ENCODE results near the gene PSMB7.

The PSMB7 gene

DNA sequence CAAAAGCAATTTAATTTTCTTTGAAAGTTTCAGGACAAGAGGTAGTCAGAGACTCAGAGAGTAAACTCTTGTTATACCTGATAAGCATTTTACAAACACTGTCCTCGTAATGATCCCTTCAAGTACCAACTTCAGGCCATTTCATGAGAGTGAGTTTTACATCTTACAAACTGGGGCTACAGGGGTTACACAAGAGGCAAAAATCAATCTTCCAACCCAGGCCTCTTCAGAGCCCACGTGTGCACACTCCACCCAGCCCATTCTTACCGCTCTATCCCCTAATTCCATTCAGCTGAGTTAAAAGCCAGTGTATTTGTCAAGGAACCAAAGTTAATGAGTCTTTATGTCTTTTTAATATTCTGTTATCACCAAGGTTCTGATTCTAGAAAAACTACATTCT is 46.5 kb downstream of the PSMB7 start:
- H3K27me3 ChIP-seq (replicated peaks; ENCODE audit: control insufficient read depth, insufficient read depth, low read length), result no peaks in the 10 kb centered on the region
- no peak overlapping the region for H3K4me3 ChIP-seq (replicated peaks; ENCODE audit: low read depth, low read length)
- TF ChIP-seq, protein P1, sequence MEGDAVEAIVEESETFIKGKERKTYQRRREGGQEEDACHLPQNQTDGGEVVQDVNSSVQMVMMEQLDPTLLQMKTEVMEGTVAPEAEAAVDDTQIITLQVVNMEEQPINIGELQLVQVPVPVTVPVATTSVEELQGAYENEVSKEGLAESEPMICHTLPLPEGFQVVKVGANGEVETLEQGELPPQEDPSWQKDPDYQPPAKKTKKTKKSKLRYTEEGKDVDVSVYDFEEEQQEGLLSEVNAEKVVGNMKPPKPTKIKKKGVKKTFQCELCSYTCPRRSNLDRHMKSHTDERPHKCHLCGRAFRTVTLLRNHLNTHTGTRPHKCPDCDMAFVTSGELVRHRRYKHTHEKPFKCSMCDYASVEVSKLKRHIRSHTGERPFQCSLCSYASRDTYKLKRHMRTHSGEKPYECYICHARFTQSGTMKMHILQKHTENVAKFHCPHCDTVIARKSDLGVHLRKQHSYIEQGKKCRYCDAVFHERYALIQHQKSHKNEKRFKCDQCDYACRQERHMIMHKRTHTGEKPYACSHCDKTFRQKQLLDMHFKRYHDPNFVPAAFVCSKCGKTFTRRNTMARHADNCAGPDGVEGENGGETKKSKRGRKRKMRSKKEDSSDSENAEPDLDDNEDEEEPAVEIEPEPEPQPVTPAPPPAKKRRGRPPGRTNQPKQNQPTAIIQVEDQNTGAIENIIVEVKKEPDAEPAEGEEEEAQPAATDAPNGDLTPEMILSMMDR (IDR thresholded peaks at IDR 0.05; ENCODE audit: insufficient read depth, low read length, poor library complexity, severe bottlenecking), result no peak
- peaks cover under 1% of the 10 kb centered on the region; the same call in 1 of the 2 replicates for H3K36me3 ChIP-seq (ENCODE audit: control insufficient read depth, insufficient read depth, low read length)
- DNase-seq (ENCODE audit: extremely low read depth, insufficient read length), result no peak

DNA sequence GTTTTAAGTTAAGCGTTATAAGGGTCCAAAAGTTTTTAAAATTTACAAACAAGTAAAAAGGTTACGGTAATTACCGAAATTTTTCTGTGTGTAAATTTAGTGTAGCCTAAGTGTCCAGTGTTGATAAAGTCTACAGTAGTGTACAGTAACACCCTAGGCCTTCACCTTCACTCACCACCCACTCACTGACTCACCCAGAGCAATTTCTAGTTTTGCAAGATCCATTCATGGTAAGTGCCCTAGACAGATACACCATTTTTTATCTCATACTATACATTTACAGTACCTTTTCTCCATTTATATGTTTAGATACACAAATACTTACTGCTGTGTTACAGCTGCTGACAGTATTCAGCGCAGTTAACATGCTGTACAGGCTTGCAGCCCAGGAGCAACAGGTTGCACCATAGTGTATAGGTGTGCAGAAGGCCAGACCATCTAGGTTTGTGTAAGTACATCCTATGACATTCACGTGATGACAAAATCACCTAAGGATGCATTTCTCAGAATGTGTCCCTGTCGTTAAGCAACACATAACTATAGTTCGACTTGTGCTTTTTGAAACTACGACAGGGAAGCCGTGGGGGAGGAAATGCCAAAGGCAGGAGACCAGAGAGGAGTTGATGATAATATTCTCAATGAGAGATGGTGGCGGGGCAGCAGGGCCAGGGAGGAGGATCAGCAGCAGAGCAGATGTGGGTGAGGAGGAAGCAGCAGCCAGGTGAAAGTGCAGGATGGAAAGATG is 48.6 kb downstream of the PSMB7 start:
- Histone ChIP-seq H3K36me3 (ENCODE audit: control insufficient read depth, insufficient read depth, low read length) (peaks cover 2% of the 10 kb centered on the region; the same call in 1 of the 2 replicates), H3K4me3 (replicated peaks; ENCODE audit: low read depth, low read length) (no peak overlapping the region), H3K27me3 (replicated peaks; ENCODE audit: control insufficient read depth, insufficient read depth, low read length) (no peaks in the 10 kb centered on the region)
- TF ChIP-seq, protein P1 (IDR thresholded peaks at IDR 0.05; ENCODE audit: insufficient read depth, low read length, poor library complexity, severe bottlenecking), result no peak
- DNase-seq (ENCODE audit: extremely low read depth, insufficient read length), result no peak

DNA sequence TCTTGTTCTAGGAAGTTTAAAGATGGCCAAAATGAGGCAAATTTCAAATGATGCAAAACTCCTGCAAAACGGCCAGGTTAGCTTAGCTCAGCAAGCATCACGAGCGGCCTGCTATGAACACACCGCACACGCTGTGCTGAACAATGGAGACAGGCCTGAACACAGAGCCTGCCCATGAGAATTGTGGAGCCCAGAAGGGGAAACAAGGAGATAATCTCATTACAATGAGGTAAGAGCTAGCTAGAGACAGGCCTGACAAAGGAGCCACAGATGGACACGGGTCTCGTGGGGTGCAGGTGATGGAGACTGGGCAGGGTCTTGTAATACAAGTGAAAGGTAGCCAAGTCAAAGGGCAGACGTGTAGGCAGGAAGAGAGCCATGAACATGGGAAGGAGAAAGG is 50.2 kb downstream of the PSMB7 start:
- DNase-seq (ENCODE audit: extremely low read depth, insufficient read length), result no peak
- TF ChIP-seq, protein P1 (IDR thresholded peaks at IDR 0.05; ENCODE audit: insufficient read depth, low read length, poor library complexity, severe bottlenecking), result no peak
- H3K36me3 ChIP-seq (ENCODE audit: control insufficient read depth, insufficient read depth, low read length), result peaks cover 2% of the 10 kb centered on the region
- no peaks in the 10 kb centered on the region for H3K27me3 ChIP-seq (replicated peaks; ENCODE audit: control insufficient read depth, insufficient read depth, low read length)
- H3K4me3 ChIP-seq (replicated peaks; ENCODE audit: low read depth, low read length), result no peak overlapping the region

DNA sequence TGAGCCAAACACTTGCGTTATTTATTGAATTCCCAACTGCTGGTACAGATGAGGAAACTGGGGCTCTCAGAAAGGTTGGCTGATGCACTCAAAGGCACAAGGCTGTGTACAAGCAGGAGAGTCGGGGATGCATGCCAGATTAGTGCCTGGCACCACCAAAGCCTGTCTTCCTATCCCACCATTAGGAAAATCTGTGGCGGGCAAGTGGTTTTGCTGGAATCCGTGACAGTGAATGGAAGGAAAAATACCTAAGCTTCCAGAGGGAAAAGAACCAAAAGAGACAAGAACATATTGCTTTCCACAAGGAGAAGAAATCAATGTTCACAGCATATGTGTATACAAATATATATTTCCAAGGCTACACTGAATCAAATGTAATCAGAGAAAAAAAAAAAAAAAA is 51.1 kb downstream of the PSMB7 start:
- H3K27me3 ChIP-seq (replicated peaks; ENCODE audit: control insufficient read depth, insufficient read depth, low read length), result no peaks in the 10 kb centered on the region
- TF ChIP-seq, protein P1 (IDR thresholded peaks at IDR 0.05; ENCODE audit: insufficient read depth, low read length, poor library complexity, severe bottlenecking), result no peak
- peaks cover 2% of the 10 kb centered on the region; the same call in 1 of the 2 replicates for H3K36me3 ChIP-seq (ENCODE audit: control insufficient read depth, insufficient read depth, low read length)
- no peak overlapping the region for H3K4me3 ChIP-seq (replicated peaks; ENCODE audit: low read depth, low read length)
- DNase-seq (ENCODE audit: extremely low read depth, insufficient read length), result no peak

DNA sequence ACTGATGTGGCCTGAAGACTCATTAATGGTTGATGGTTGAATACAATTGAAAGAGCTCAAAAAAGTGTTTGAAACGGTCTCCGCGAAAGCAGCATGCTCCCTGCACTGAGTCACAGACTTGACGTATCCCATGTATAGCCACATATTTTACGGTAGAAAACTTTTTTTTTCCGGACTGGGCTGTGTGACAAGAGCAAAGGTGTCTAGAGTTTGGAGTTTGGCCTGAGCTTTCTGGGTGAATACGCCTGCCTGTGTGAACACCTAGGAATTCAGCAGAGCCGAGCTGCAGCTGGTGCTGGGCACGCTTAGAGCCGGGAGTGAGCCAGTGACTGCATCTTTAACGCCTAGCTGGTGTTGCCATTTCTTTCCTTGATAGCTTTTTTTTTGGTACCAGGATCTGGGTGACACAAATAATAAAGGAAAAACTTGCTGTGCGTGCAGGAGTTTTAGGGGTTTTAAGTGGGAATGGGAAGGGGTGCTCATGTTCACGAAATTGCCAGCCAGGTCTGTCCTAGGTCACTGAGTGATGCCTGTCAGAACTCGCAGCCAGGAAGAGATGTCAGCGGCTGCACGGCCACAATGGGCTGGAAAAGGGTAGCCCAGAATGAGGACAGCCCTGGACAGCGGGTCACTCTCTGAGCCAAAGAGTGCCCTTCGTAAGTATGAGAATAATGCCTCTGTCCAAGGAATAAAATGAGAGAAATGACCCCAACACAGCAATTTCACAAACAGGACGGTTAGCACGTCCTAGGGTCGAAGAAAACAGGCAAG is 51.7 kb downstream of the PSMB7 start:
- DNase-seq (ENCODE audit: extremely low read depth, insufficient read length), result no peak
- H3K36me3 ChIP-seq (ENCODE audit: control insufficient read depth, insufficient read depth, low read length), result peaks cover 2% of the 10 kb centered on the region; the same call in 1 of the 2 replicates
- H3K4me3 ChIP-seq (replicated peaks; ENCODE audit: low read depth, low read length), result no peak overlapping the region
- H3K27me3 ChIP-seq (replicated peaks; ENCODE audit: control insufficient read depth, insufficient read depth, low read length), result no peaks in the 10 kb centered on the region
- TF ChIP-seq, protein P1 (IDR thresholded peaks at IDR 0.05; ENCODE audit: insufficient read depth, low read length, poor library complexity, severe bottlenecking), result no peak
